Endothelial cell of umbilical vein (primary cell): ENCODE measurements around the gene CHST7. TPM values are rescaled to one million over a fixed set of nuclear protein-coding genes. Genes with fewer than 3 reads are reported as not detected.

Source experiments
- BruUV-seq: library from RNA; stranded (reverse); fragments of 400-500 nt; replicated peaks from 2 replicates; lab custom pipeline; 2021; lab: Mats Ljungman, UMichigan
- CTCF ChIA-PET: fragments of 300-600, 350-600 bp; sonication (Branson Sonifier 250); formaldehyde crosslinking; loops from one replicate; lab custom pipeline; 2021; ENCODE audit warnings: antibody characterized with exemption, inconsistent platforms; lab: Charles Lee
- POLR2A ChIA-PET: fragments of 300-600, 350-600 bp; sonication (Branson Sonifier 250); formaldehyde crosslinking; loops from one replicate; lab custom pipeline; 2021; ENCODE audit warnings: antibody characterized with exemption, inconsistent platforms; lab: Charles Lee
- DNase-seq: peaks from one replicate; pipeline ENCODE4 v3.0.0-alpha.2; 2011; ENCODE audit warnings: low read depth, low spot score
- FAIRE-seq: peaks from 2 replicates; lab custom pipeline; 2011; peaks lifted over from hg19 to GRCh38; lab: Jason Lieb, UNC
- H2AFZ ChIP-seq: 2 replicates; pipeline ENCODE4 v1.6.0; 2012; ENCODE audit warnings: low read depth, low read length, control low read depth, inconsistent platforms
- H3K27ac ChIP-seq: 2 replicates; pipeline ENCODE4 v1.5.1; 2011; ENCODE audit warnings: low read depth, mild to moderate bottlenecking, control low read depth, low read length, moderate library complexity; ENCODE audit not compliant: insufficient read depth
- H3K27me3 ChIP-seq, 2 experiments: 2 replicates each; pipeline versions ENCODE4 v1.6.0 to v1.6.1; 2011; ENCODE audit warnings: low read length in 2 of 2, mixed read lengths in 1 of 2; ENCODE audit not compliant: control insufficient read depth in 2 of 2, insufficient read depth in 2 of 2
- H3K36me3 ChIP-seq, 2 experiments: 2 replicates in 1 of 2; 3 replicates in 1 of 2; pipeline ENCODE4 v1.5.1; 2011; ENCODE audit warnings: low read length in 2 of 2, mild to moderate bottlenecking in 1 of 2, moderate library complexity in 1 of 2; ENCODE audit not compliant: control insufficient read depth in 2 of 2, insufficient read depth in 2 of 2; ENCODE audit errors: extremely low read depth in 1 of 2
- H3K4me1 ChIP-seq: 3 replicates; pipeline ENCODE4 v1.5.1; 2011; ENCODE audit warnings: mild to moderate bottlenecking, low read length; ENCODE audit not compliant: control insufficient read depth, insufficient read depth; ENCODE audit errors: extremely low read depth
- H3K4me2 ChIP-seq: 2 replicates; pipeline ENCODE4 v1.6.1; 2011; ENCODE audit warnings: low read length, control low read depth, mixed read lengths; ENCODE audit not compliant: insufficient read depth
- H3K4me3 ChIP-seq, 3 experiments: fragments of 200-600 bp in 1 of 3; sonication (generic), shearing (Covaris generic) in 1 of 3; replicated peaks in 1 of 3; 2 replicates each; pipeline ENCODE4 v1.5.1; 2011 to 2016; ENCODE audit warnings: control low read depth in 3 of 3, low read length in 3 of 3, mild to moderate bottlenecking in 2 of 3, inconsistent platforms in 1 of 3, low read depth in 1 of 3, moderate library complexity in 1 of 3; ENCODE audit not compliant: insufficient read depth in 1 of 3
- H3K79me2 ChIP-seq: 2 replicates; pipeline ENCODE4 v1.6.0; 2012; ENCODE audit warnings: low read length, inconsistent platforms; ENCODE audit not compliant: control insufficient read depth, insufficient read depth
- H3K9ac ChIP-seq: replicated peaks from 2 replicates; pipeline ENCODE3; 2011; ENCODE audit warnings: low read length, control low read depth; ENCODE audit not compliant: insufficient read depth; ENCODE audit errors: extremely low read depth
- H3K9me1 ChIP-seq: replicated peaks from 3 replicates; pipeline ENCODE4 v1.6.0; 2011; ENCODE audit warnings: mild to moderate bottlenecking, low read length; ENCODE audit not compliant: control insufficient read depth, insufficient read depth; ENCODE audit errors: extremely low read depth
- H3K9me3 ChIP-seq: replicated peaks from 2 replicates; pipeline ENCODE4 v1.5.1; 2012; ENCODE audit warnings: low read length, inconsistent platforms; ENCODE audit not compliant: control insufficient read depth, insufficient read depth
- H4K20me1 ChIP-seq: replicated peaks from 2 replicates; pipeline ENCODE3; 2011; ENCODE audit warnings: mild to moderate bottlenecking, low read length; ENCODE audit not compliant: control insufficient read depth, insufficient read depth; ENCODE audit errors: extremely low read depth
- EZH2 ChIP-seq: IDR thresholded peaks from 2 replicates; pipeline ENCODE4 v1.6.1; 2012; ENCODE audit warnings: borderline replicate concordance, low read depth, mild to moderate bottlenecking, moderate library complexity, low read length, inconsistent platforms; ENCODE audit not compliant: severe bottlenecking
- FOS ChIP-seq: IDR thresholded peaks from 2 replicates; pipeline ENCODE4 v1.6.1; 2011; ENCODE audit warnings: mild to moderate bottlenecking, low read length, moderate library complexity, borderline replicate concordance; ENCODE audit not compliant: insufficient read depth
- GATA2 ChIP-seq: IDR thresholded peaks from 2 replicates; pipeline ENCODE4 v1.7.0; 2011; ENCODE audit warnings: low read depth, mild to moderate bottlenecking, moderate library complexity, mixed read lengths, low read length; ENCODE audit not compliant: insufficient read length, insufficient read depth
- MYC ChIP-seq: IDR thresholded peaks from one replicate; pipeline ENCODE4 v1.6.1; 2011; ENCODE audit warnings: mild to moderate bottlenecking, low read depth, low read length
- POLR2A ChIP-seq: IDR thresholded peaks from 2 replicates; pipeline ENCODE4 v1.6.1; 2012; ENCODE audit warnings: low read depth, mild to moderate bottlenecking, control low read depth, low read length
- POLR2AphosphoS5 ChIP-seq: IDR thresholded peaks from 2 replicates; pipeline ENCODE4 v1.6.1; 2012; ENCODE audit warnings: low read depth, mild to moderate bottlenecking, control low read depth, low read length, moderate library complexity; ENCODE audit not compliant: insufficient read depth
- dilution Hi-C: fragments of 300-500 bp; cut with MboI; formaldehyde crosslinking; loops from one replicate; pipeline ENCODE4 v1.15.0; 2019; ENCODE audit warnings: low sequenced_read_pairs; ENCODE audit not compliant: extremely low pct_ligation_motif_present
- intact Hi-C: fragments of 100-400 bp; cut with micrococcal nuclease; formaldehyde crosslinking; loops from one replicate; pipeline ENCODE4 v1.10.0; 2022
- polyA plus RNA-seq, 4 experiments: library from polyadenylated mRNA; depleted of rRNA in 3 of 4; stranded (reverse) in 3 of 4; unstranded in 1 of 4; fragments of >200 nt; gene quantifications; 2 replicates each; pipeline versions ENCODE4 v1.2.1 to v1.2.3, GENCODE V29; 2011 to 2012; ENCODE audit warnings: missing spikeins in 1 of 4
- total RNA-seq: library from RNA; stranded (reverse); gene quantifications from 2 replicates; pipeline ENCODE4 v1.2.3, GENCODE V29; 2021
- TF ChIP-seq, protein P1 (sequence below): IDR thresholded peaks from 2 replicates; pipeline ENCODE4 v1.6.1; 2011; ENCODE audit not compliant: insufficient read depth, insufficient read length
- TF ChIP-seq, protein P2 (sequence below), 2 donors: IDR thresholded peaks; 1 replicate in 1 of 2; 2 replicates in 1 of 2; pipeline ENCODE4 v1.5.1; 2011; ENCODE audit warnings: low read length in 2 of 2, mild to moderate bottlenecking in 2 of 2, moderate library complexity in 2 of 2, control low read depth in 1 of 2, inconsistent platforms in 1 of 2, low read depth in 1 of 2; ENCODE audit not compliant: insufficient read depth in 1 of 2; ENCODE audit errors: extremely low read depth in 1 of 2

CHST7 gene
- total and polyA plus RNA-seq, 2 donors (not counting 3 experiments of a cell fraction or from before 2014, with no cell fraction given), result 4.5 to 11.2 TPM

DNA sequence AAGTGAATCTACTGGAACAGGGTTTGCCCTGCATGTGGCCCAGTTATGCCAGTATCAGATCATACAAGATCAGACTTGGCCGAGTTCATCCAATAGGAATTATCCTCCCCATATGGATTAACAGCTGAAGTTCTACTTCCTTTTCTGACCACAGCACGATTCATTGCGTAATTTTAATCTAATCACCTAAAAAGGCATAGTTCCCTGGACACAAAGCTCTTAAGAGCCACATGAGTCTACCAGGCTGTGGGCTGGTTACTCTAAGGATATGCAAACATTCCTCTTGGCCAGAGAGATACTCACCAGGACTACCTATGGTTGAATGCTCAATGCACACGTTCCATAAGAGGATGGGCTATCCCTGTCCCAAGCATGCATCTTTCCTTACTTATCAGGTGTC, 46.9 kb downstream of the CHST7 start:
- no TSS peak for BruUV-seq
- FAIRE-seq (no peak), DNase-seq (no peak)
- H2AFZ ChIP-seq, result no peak overlapping the region
- H3K4me2 ChIP-seq, result no peak overlapping the region
- dilution Hi-C loops, result no loop called here
- TF ChIP-seq POLR2A (no peak), EZH2 (no peak), MYC (no peak), FOS (no peak), GATA2 (no peak), POLR2AphosphoS5 (no peak)
- TF ChIP-seq, protein P1, sequence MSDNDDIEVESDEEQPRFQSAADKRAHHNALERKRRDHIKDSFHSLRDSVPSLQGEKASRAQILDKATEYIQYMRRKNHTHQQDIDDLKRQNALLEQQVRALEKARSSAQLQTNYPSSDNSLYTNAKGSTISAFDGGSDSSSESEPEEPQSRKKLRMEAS, result no peak
- TF ChIP-seq, protein P2, sequence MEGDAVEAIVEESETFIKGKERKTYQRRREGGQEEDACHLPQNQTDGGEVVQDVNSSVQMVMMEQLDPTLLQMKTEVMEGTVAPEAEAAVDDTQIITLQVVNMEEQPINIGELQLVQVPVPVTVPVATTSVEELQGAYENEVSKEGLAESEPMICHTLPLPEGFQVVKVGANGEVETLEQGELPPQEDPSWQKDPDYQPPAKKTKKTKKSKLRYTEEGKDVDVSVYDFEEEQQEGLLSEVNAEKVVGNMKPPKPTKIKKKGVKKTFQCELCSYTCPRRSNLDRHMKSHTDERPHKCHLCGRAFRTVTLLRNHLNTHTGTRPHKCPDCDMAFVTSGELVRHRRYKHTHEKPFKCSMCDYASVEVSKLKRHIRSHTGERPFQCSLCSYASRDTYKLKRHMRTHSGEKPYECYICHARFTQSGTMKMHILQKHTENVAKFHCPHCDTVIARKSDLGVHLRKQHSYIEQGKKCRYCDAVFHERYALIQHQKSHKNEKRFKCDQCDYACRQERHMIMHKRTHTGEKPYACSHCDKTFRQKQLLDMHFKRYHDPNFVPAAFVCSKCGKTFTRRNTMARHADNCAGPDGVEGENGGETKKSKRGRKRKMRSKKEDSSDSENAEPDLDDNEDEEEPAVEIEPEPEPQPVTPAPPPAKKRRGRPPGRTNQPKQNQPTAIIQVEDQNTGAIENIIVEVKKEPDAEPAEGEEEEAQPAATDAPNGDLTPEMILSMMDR (IDR thresholded peaks at IDR 0.05; ENCODE audit: extremely low read depth in 1 of 2, insufficient read depth in 1 of 2, low read depth in 1 of 2, low read length in 2 of 2), result no peak
- H3K4me1 ChIP-seq, result no peaks in the 10 kb centered on the region
- no peaks in the 10 kb centered on the region for H3K27me3 ChIP-seq
- no peak overlapping the region for H3K4me3 ChIP-seq
- H3K9me1 ChIP-seq, result no peaks in the 10 kb centered on the region
- H3K79me2 ChIP-seq, result no peaks in the 10 kb centered on the region
- H3K36me3 ChIP-seq, result no peaks in the 10 kb centered on the region
- H3K27ac ChIP-seq, result no peak overlapping the region
- ChIA-PET POLR2A (no interaction called here), CTCF (no interaction called here)
- no peak overlapping the region for H3K9ac ChIP-seq
- no peaks in the 10 kb centered on the region for H3K9me3 ChIP-seq
- intact Hi-C loops, result no loop called here
- H4K20me1 ChIP-seq, result no peaks in the 10 kb centered on the region
